ENCODE results near the gene KRTAP17-1. TPM values are rescaled to one million over a fixed set of nuclear protein-coding genes. Genes with fewer than 3 reads are reported as not detected.
"Not testable (repeated sequence)": the region's sequence is repeated elsewhere in the genome, so short reads cannot be mapped to it uniquely, and the experiment has no call there.

Gene KRTAP17-1
- not detected in 2 replicates for total RNA-seq (2014; rRNA removed; shearing (Covaris generic))
- polyA plus RNA-seq (2015; cell fraction: cytosol; rRNA removed): not detected in 2 replicates
- polyA plus RNA-seq (2015; cell fraction: nucleus; rRNA removed): not detected in 2 replicates

- no peak for DNase-seq (ENCODE audit: low read depth, low spot score)
- in situ Hi-C loops (cut with HindIII; ENCODE audit: low pct_unique_long_range_greater_than_20kb, low sequenced_read_pairs): no loop called here
These were observed at the start of gene KRTAP17-1 for GRCh38 chr17:41315204-41315794. KRTAP17-1 (minus strand) TSS chr17:41315710; CDS start chr17:41315650, 60 bp downstream.

- DNase-seq (ENCODE audit: low read depth, low spot score): no peak
- in situ Hi-C loops (cut with HindIII; ENCODE audit: low pct_unique_long_range_greater_than_20kb, low sequenced_read_pairs): no loop called here
These were observed 48.4 kb upstream of the KRTAP17-1 start for GRCh38 chr17:41363881-41364280.

GRCh38 chr17:41360296-41360995 lies 44.9 kb upstream of the KRTAP17-1 start:
- DNase-seq (ENCODE audit: low read depth, low spot score): no peak

GRCh38 chr17:41354536-41354935 lies 39.0 kb upstream of the KRTAP17-1 start:
- DNase-seq (ENCODE audit: low read depth, low spot score): no peak
- in situ Hi-C loops (cut with HindIII; ENCODE audit: low pct_unique_long_range_greater_than_20kb, low sequenced_read_pairs): no loop called here

More at GRCh38 chr17:41360296-41360995, 44.9 kb upstream of the KRTAP17-1 start:
- in situ Hi-C loops (cut with HindIII; ENCODE audit: low pct_unique_long_range_greater_than_20kb, low sequenced_read_pairs): no loop called here

DNA sequence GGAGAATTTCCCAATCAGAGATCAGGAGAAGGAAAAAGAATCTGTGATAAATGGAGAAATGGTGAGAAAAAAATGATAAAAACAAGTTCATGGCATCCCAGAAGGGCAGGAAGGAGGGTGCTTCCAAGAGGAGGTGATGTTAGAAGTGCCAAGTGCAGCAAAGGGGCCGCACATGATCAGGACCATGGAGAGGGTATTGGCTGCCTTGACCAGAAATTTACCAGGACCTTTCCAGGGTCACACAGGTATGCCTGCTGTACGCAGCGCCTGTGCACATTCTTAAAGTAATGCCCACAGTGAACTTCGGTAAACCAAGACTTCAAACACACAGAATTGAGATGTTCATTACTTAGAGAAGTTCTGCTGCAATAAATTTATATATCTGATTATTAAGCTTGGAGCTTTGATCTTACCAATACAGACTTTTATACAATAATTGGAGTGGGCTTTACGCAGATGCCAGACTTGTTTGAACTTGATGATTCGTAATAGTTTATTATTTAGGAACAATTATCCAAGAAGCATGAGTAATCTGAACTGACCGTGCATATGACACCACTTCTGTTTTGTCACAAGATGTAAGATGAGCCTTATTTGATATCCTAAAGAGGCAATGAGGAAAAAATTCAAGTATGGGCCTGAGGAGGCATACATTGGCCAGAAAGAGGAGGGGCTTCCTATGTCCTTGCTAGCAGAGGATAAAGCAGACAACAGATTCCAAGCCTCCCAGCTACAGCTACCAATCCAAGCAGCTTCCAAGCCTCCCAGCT lies 37.3 kb upstream of the KRTAP17-1 start:
- DNase-seq (ENCODE audit: low read depth, low spot score): no peak
- in situ Hi-C loops (cut with HindIII; ENCODE audit: low pct_unique_long_range_greater_than_20kb, low sequenced_read_pairs): no loop called here

GRCh38 chr17:41351177-41351576 lies 35.7 kb upstream of the KRTAP17-1 start:
- in situ Hi-C loops (cut with HindIII; ENCODE audit: low pct_unique_long_range_greater_than_20kb, low sequenced_read_pairs): no loop called here

GRCh38 chr17:41350381-41350878 lies 34.9 kb upstream of the KRTAP17-1 start, which contains the start of gene KRT33A:
KRT33A (minus strand) TSS chr17:41350828; CDS start chr17:41350767, 61 bp downstream.
- in situ Hi-C loops (cut with HindIII; ENCODE audit: low pct_unique_long_range_greater_than_20kb, low sequenced_read_pairs); DNase-seq (ENCODE audit: low read depth, low spot score): not testable (repeated sequence)

More at GRCh38 chr17:41351177-41351576, 35.7 kb upstream of the KRTAP17-1 start:
- no peak for DNase-seq (ENCODE audit: low read depth, low spot score)

GRCh38 chr17:41347869-41348760 lies 32.6 kb upstream of the KRTAP17-1 start:
- DNase-seq (ENCODE audit: low read depth, low spot score): no peak
- in situ Hi-C loops (cut with HindIII; ENCODE audit: low pct_unique_long_range_greater_than_20kb, low sequenced_read_pairs): no loop called here

- in situ Hi-C loops (cut with HindIII; ENCODE audit: low pct_unique_long_range_greater_than_20kb, low sequenced_read_pairs); DNase-seq (ENCODE audit: low read depth, low spot score): not testable (repeated sequence)
These were observed 30.9 kb upstream of the KRTAP17-1 start for GRCh38 chr17:41346421-41346820.

DNA sequence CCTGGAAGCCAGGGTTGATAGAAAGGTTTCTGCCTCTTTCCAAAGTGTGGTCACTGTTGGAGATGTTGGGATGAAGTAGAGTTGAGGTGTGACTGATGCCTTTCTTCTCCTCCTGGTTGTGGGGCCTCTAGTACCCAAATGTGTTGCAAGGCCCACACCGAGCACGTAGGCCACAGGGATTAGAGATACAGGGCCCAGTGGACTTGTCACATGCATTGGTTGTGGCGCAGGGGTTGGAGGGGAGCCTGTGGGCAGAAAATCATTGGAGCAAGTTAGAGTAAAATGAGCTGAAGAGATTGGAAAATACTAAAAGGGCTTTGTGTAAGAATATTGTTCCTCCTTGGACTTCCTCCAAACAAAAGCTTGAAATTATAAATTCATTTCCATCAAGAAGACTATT lies 30.5 kb upstream of the KRTAP17-1 start:
- in situ Hi-C loops (cut with HindIII; ENCODE audit: low pct_unique_long_range_greater_than_20kb, low sequenced_read_pairs): no loop called here
- DNase-seq (ENCODE audit: low read depth, low spot score): no peak

DNA sequence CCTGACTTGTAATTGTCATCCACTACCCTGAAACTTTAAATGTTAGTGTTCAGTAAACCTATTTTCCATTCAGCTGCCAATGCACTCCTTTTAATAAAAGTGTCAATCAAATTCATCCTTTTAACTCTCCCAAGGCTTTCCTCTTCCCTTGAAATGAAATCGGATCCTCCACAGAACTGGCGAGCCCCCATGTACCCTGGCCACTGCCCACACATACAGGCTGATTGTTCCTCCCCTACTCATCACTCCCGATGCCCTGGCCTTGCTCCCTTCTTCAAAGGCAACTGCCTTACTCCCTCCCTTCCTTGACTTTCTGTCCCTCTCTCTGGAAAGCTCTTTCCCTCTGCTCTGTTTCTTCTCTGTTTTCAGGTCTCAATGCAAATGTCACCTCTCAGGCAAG lies 27.5 kb upstream of the KRTAP17-1 start:
- no peak for DNase-seq (ENCODE audit: low read depth, low spot score)
- in situ Hi-C loops (cut with HindIII; ENCODE audit: low pct_unique_long_range_greater_than_20kb, low sequenced_read_pairs): no loop called here

DNA sequence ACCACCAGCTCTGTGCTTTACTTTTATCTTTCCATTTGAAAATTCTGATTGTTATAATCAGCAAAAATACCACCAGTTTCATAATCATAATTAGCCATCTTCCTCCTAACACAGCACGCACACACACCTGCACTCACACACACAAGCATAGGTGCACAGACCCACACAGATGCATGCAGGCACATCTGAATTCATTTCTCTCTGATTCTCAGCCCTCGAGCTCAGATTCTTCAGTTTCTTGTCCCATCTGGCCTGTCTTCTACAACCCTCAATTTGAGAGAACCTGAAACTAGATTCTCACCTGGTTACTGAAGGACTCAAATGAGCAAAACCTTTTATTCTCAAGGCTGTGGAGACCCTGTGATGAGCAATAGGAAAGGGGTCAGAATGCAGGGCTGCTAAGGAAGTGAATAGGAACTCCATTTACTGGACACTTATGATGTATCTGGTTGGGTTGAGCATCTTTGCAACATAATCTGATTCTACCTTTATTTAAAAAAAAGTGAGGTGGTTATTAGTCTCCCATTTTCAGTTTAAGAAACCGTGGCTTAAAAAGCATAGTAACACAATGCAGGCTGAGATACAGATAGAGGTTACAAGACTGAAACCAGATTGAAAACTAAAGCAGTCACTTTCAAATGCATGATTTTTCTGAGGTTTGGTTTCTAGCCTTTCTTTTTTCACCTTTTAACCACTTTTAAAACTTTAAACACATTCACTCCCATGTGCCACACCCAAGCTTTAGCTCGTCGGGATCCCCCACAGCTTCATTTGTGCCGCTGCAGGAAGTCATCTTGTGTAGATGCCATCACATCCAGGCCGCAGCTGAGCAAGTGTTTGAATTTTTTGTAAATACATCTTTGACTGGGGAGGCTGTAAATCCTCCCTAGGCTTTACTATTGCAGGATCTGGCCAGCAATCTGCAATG lies 25.7 kb upstream of the KRTAP17-1 start:
- in situ Hi-C loops (cut with HindIII; ENCODE audit: low pct_unique_long_range_greater_than_20kb, low sequenced_read_pairs): no loop called here
- no peak for DNase-seq (ENCODE audit: low read depth, low spot score)

DNA sequence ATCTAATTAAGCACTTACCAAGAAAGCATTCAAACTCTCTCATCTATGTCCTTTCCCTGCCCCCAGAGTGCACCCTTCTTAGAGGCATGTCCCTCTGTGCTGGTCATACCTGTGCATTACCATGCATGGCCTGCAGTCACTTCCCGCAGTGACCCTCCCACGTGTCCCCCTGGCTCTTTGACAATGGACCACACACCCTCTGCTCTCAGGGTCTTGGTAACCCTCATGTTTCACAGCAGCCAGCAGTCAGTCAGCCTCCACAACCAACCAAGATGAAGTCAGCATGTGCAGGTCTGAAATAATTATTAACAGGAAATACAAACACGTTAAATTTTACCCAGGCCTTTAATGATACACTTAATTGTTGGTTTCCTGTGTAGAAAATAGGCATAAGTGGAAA lies 25.0 kb upstream of the KRTAP17-1 start:
- no peak for DNase-seq (ENCODE audit: low read depth, low spot score)
- in situ Hi-C loops (cut with HindIII; ENCODE audit: low pct_unique_long_range_greater_than_20kb, low sequenced_read_pairs): no loop called here

DNA sequence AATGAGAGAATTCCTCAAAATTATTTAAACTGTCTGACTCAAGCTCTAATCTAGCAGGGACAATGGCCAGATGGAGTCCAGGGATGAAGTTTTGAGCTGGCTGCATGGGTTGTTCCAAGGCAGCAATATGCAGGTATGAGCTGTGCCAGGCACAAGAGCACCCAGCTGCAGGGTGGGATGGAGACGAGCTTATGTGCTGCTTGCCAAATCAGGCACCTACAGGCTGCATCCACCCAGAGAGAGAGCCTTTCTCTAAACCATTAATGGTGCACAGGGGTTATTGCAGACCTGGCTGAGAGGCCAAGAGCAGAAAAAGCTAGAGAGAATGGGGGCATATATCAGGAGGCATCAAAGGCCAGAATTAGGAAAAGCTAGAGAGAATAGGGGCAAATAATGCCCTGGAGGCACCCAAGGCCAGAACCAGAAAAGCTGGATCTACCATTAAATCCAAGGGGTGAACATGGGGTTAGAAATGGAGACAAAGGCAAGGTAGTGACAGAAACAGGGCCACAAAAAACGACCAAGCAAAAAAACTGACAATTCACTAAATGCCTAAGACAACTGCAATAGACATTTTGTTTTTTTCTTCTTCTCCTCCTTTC lies 24.2 kb upstream of the KRTAP17-1 start:
- in situ Hi-C loops (cut with HindIII; ENCODE audit: low pct_unique_long_range_greater_than_20kb, low sequenced_read_pairs): no loop called here

GRCh38 chr17:41338961-41339485 lies 23.5 kb upstream of the KRTAP17-1 start:
- DNase-seq (ENCODE audit: low read depth, low spot score): no peak
- in situ Hi-C loops (cut with HindIII; ENCODE audit: low pct_unique_long_range_greater_than_20kb, low sequenced_read_pairs): no loop called here

More for the DNA sequence above, 24.2 kb upstream of the KRTAP17-1 start:
- DNase-seq (ENCODE audit: low read depth, low spot score): no peak

DNA sequence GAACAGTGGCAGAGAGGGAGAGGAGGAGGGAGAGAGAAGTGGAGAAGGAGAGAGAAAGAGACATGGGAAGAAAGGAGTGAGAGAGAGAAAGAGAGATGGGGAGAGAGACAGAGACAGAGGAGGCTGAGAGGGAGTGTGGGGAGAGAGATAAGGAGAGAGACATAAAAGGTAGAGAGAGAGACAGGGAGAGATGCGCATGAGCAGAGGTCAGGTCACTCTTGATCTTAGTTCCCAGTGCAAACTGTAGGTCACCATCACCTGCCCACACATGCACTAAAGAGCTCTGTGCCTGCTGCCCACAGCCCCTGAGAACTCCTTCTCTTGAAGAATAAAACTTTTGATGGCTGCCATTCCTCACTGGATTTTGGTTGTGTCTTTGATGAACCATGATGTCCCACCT lies 20.2 kb upstream of the KRTAP17-1 start:
- in situ Hi-C loops (cut with HindIII; ENCODE audit: low pct_unique_long_range_greater_than_20kb, low sequenced_read_pairs): no loop called here
- DNase-seq (ENCODE audit: low read depth, low spot score): no peak

All from SK-MEL-5 (cell line).